Natural killer cell (primary cell): ENCODE measurements around the gene CLSTN2. TPM values are rescaled to one million over a fixed set of nuclear protein-coding genes. Genes with fewer than 3 reads are reported as not detected.

Experiments
- ATAC-seq, 3 donors: fragments of 150-1000 bp in 2 of 3; fragments of 200-7000 bp in 1 of 3; cut with Tn5 transposase; 1 replicate in 1 of 3; 2 replicates in 2 of 3; pipeline ENCODE4 v1.10.0; 2021; ENCODE audit warnings: mild to moderate bottlenecking in 2 of 3, moderate library complexity in 2 of 3
- DNase-seq, 2 donors: peaks; one replicate each; pipeline versions ENCODE4 v3.0.0 to v3.0.0-alpha.2; 2013 to 2021; ENCODE audit warnings: mixed read lengths in 1 of 2
- H3K27ac ChIP-seq: one replicate; pipeline ENCODE4 v1.5.1; 2013; ENCODE audit warnings: mild to moderate bottlenecking, low read length
- H3K27me3 ChIP-seq: one replicate; pipeline ENCODE4 v1.6.1; 2013; ENCODE audit warnings: low read length; ENCODE audit not compliant: control insufficient read depth, insufficient read depth
- H3K36me3 ChIP-seq: one replicate; pipeline ENCODE4 v1.6.1; 2013; ENCODE audit warnings: low read length; ENCODE audit not compliant: control insufficient read depth, insufficient read depth
- H3K4me1 ChIP-seq: one replicate; pipeline ENCODE4 v1.6.1; 2013; ENCODE audit warnings: low read length; ENCODE audit not compliant: control insufficient read depth, insufficient read depth
- H3K4me3 ChIP-seq: one replicate; pipeline ENCODE4 v1.5.1; 2013; ENCODE audit warnings: low read length
- H3K9me3 ChIP-seq: one replicate; pipeline ENCODE4 v1.6.1; 2013; ENCODE audit warnings: low read length; ENCODE audit not compliant: control insufficient read depth, insufficient read depth
- H3K27ac Mint-ChIP-seq, 2 donors: one replicate each; pipeline ENCODE4 v1.8.0; 2022; ENCODE audit warnings: mild to moderate bottlenecking in 2 of 2, mixed read lengths in 2 of 2, moderate library complexity in 1 of 2
- H3K27me3 Mint-ChIP-seq, 2 donors: one replicate each; pipeline ENCODE4 v1.8.0; 2022; ENCODE audit warnings: low read depth in 2 of 2, mixed read lengths in 2 of 2
- H3K36me3 Mint-ChIP-seq: one replicate; pipeline ENCODE4 v1.8.0; 2022; ENCODE audit warnings: mixed read lengths
- H3K4me1 Mint-ChIP-seq, 2 donors: one replicate each; pipeline ENCODE4 v1.8.0; 2022; ENCODE audit warnings: mixed read lengths in 2 of 2
- H3K4me3 Mint-ChIP-seq: one replicate; pipeline ENCODE4 v1.8.0; 2022; ENCODE audit warnings: mild to moderate bottlenecking, moderate library complexity, mixed read lengths
- H3K9me3 Mint-ChIP-seq, 2 donors: one replicate each; pipeline ENCODE4 v1.8.0; 2022; ENCODE audit warnings: mixed read lengths in 2 of 2
- CTCF ChIP-seq: fragments of 200-600 bp; IDR thresholded peaks from one replicate; pipeline ENCODE4 v1.8.0; 2022; ENCODE audit warnings: antibody characterized with exemption
- WGBS: methylation state at CpG from one replicate; pipeline ENCODE4 v1.1.7; 2013; ENCODE audit warnings: missing lambda C conversion rate; ENCODE audit not compliant: insufficient coverage; 5-methylcytosine and 5-hydroxymethylcytosine counted together
- intact Hi-C: fragments of 100-400 bp; cut with micrococcal nuclease; formaldehyde crosslinking; loops from one replicate; pipeline ENCODE4 v1.14.2; 2022
- total RNA-seq, 4 donors: library from RNA; stranded (reverse); fragments of 120-200 nt in 1 of 4; gene quantifications; one replicate each; pipeline versions ENCODE4 v1.2.3 to v1.2.4, GENCODE V29; 2013 to 2022

Gene CLSTN2
- total RNA-seq, 3 donors from 2014 or later (not counting 1 experiment from before 2014, with no cell fraction given): 0.05 TPM; not detected in 2

- H3K27me3 Mint-ChIP-seq: peaks cover 0 to 6% of the 10 kb centered on the region in 2 donors
- no peaks in the 10 kb centered on the region for H3K36me3 Mint-ChIP-seq
These were observed 285.0 kb downstream of the CLSTN2 start for GRCh38 chr3:140219923-140220452.

GRCh38 chr3:140223197-140223596, 288.2 kb downstream of the CLSTN2 start:
- Mint-ChIP-seq H3K27ac (no peak overlapping the region), H3K9me3 (peaks cover 1 to 3% of the 10 kb centered on the region in 2 donors)

More at GRCh38 chr3:140219923-140220452, 285.0 kb downstream of the CLSTN2 start:
- Histone ChIP-seq H3K27ac (no peak overlapping the region), H3K4me1 (no peaks in the 10 kb centered on the region), H3K4me3 (no peak overlapping the region), H3K36me3 (no peaks in the 10 kb centered on the region), H3K27me3 (no peaks in the 10 kb centered on the region), H3K9me3 (no peaks in the 10 kb centered on the region)
- Mint-ChIP-seq H3K9me3 (no peaks in the 10 kb centered on the region), H3K27ac (no peak overlapping the region), H3K4me3 (no peak overlapping the region), H3K4me1 (no peaks in the 10 kb centered on the region)
- DNase-seq: no peak
- ATAC-seq: no peak
- intact Hi-C loops: no loop called here
- TF ChIP-seq CTCF: no peak
- WGBS: 88% methylated on average over 2 of the region's 2 CpGs

GRCh38 chr3:140223631-140224030, 288.6 kb downstream of the CLSTN2 start:
- TF ChIP-seq CTCF: no peak
- intact Hi-C loops: no loop called here
- peaks cover 3 to 6% of the 10 kb centered on the region in 2 donors for H3K9me3 Mint-ChIP-seq
- H3K4me3 ChIP-seq: no peak overlapping the region
- H3K4me3 Mint-ChIP-seq: no peak overlapping the region
- no peaks in the 10 kb centered on the region for H3K4me1 Mint-ChIP-seq
- H3K27me3 ChIP-seq: no peaks in the 10 kb centered on the region
- H3K4me1 ChIP-seq: no peaks in the 10 kb centered on the region
- H3K36me3 Mint-ChIP-seq: peaks cover 5% of the 10 kb centered on the region
- no peaks in the 10 kb centered on the region for H3K27me3 Mint-ChIP-seq
- no peaks in the 10 kb centered on the region for H3K36me3 ChIP-seq
- H3K27ac Mint-ChIP-seq: no peak overlapping the region
- no peak for DNase-seq
- H3K9me3 ChIP-seq: no peaks in the 10 kb centered on the region
- no peak overlapping the region for H3K27ac ChIP-seq
- 81% methylated on average over 2 of the region's 2 CpGs for WGBS
- ATAC-seq: no peak

More at GRCh38 chr3:140223197-140223596, 288.2 kb downstream of the CLSTN2 start:
- no peak for DNase-seq
- H3K4me1 Mint-ChIP-seq: no peaks in the 10 kb centered on the region
- peaks cover 1% of the 10 kb centered on the region for H3K36me3 Mint-ChIP-seq
- 60% methylated on average over 4 of the region's 4 CpGs for WGBS
- H3K27me3 Mint-ChIP-seq: no peaks in the 10 kb centered on the region
- intact Hi-C loops: no loop called here
- Histone ChIP-seq H3K36me3 (no peaks in the 10 kb centered on the region), H3K4me1 (no peaks in the 10 kb centered on the region), H3K4me3 (no peak overlapping the region), H3K9me3 (no peaks in the 10 kb centered on the region), H3K27ac (no peak overlapping the region), H3K27me3 (no peaks in the 10 kb centered on the region)
- TF ChIP-seq CTCF: no peak
- H3K4me3 Mint-ChIP-seq: no peak overlapping the region
- no peak for ATAC-seq

- TF ChIP-seq CTCF: no peak
- H3K27me3 ChIP-seq: no peaks in the 10 kb centered on the region
- no peaks in the 10 kb centered on the region for H3K9me3 ChIP-seq
- no peak for DNase-seq
- intact Hi-C loops: no loop called here
- H3K4me3 ChIP-seq: no peak overlapping the region
- Mint-ChIP-seq H3K27ac (no peak overlapping the region), H3K27me3 (no peaks in the 10 kb centered on the region), H3K4me1 (no peaks in the 10 kb centered on the region), H3K36me3 (peaks cover 5% of the 10 kb centered on the region), H3K9me3 (peaks cover 3 to 6% of the 10 kb centered on the region in 2 donors), H3K4me3 (no peak overlapping the region)
- 79% methylated on average over 1 of the region's 1 CpG for WGBS
- ATAC-seq: no peak
- no peak overlapping the region for H3K27ac ChIP-seq
- H3K4me1 ChIP-seq: no peaks in the 10 kb centered on the region
- no peaks in the 10 kb centered on the region for H3K36me3 ChIP-seq
These were observed 289.3 kb downstream of the CLSTN2 start for GRCh38 chr3:140224307-140224706.
